Natural killer cell (primary cell): ENCODE results near the gene TBX2. TPM values are rescaled to one million over a fixed set of nuclear protein-coding genes. Genes with fewer than 3 reads are reported as not detected.

Experiments used
- ATAC-seq, 3 donors: fragments of 150-1000 bp in 2 of 3; fragments of 200-7000 bp in 1 of 3; cut with Tn5 transposase; 1 replicate in 1 of 3; 2 replicates in 2 of 3; pipeline ENCODE4 v1.10.0; 2021; ENCODE audit warnings: mild to moderate bottlenecking in 2 of 3, moderate library complexity in 2 of 3
- DNase-seq, 2 donors: peaks; one replicate each; pipeline versions ENCODE4 v3.0.0 to v3.0.0-alpha.2; 2013 to 2021; ENCODE audit warnings: mixed read lengths in 1 of 2
- H3K27ac ChIP-seq: one replicate; pipeline ENCODE4 v1.5.1; 2013; ENCODE audit warnings: mild to moderate bottlenecking, low read length
- H3K27me3 ChIP-seq: one replicate; pipeline ENCODE4 v1.6.1; 2013; ENCODE audit warnings: low read length; ENCODE audit not compliant: control insufficient read depth, insufficient read depth
- H3K36me3 ChIP-seq: one replicate; pipeline ENCODE4 v1.6.1; 2013; ENCODE audit warnings: low read length; ENCODE audit not compliant: control insufficient read depth, insufficient read depth
- H3K4me1 ChIP-seq: one replicate; pipeline ENCODE4 v1.6.1; 2013; ENCODE audit warnings: low read length; ENCODE audit not compliant: control insufficient read depth, insufficient read depth
- H3K4me3 ChIP-seq: one replicate; pipeline ENCODE4 v1.5.1; 2013; ENCODE audit warnings: low read length
- H3K9me3 ChIP-seq: one replicate; pipeline ENCODE4 v1.6.1; 2013; ENCODE audit warnings: low read length; ENCODE audit not compliant: control insufficient read depth, insufficient read depth
- H3K27ac Mint-ChIP-seq, 2 donors: one replicate each; pipeline ENCODE4 v1.8.0; 2022; ENCODE audit warnings: mild to moderate bottlenecking in 2 of 2, mixed read lengths in 2 of 2, moderate library complexity in 1 of 2
- H3K27me3 Mint-ChIP-seq, 2 donors: one replicate each; pipeline ENCODE4 v1.8.0; 2022; ENCODE audit warnings: low read depth in 2 of 2, mixed read lengths in 2 of 2
- H3K36me3 Mint-ChIP-seq: one replicate; pipeline ENCODE4 v1.8.0; 2022; ENCODE audit warnings: mixed read lengths
- H3K4me1 Mint-ChIP-seq, 2 donors: one replicate each; pipeline ENCODE4 v1.8.0; 2022; ENCODE audit warnings: mixed read lengths in 2 of 2
- H3K4me3 Mint-ChIP-seq: one replicate; pipeline ENCODE4 v1.8.0; 2022; ENCODE audit warnings: mild to moderate bottlenecking, moderate library complexity, mixed read lengths
- H3K9me3 Mint-ChIP-seq, 2 donors: one replicate each; pipeline ENCODE4 v1.8.0; 2022; ENCODE audit warnings: mixed read lengths in 2 of 2
- CTCF ChIP-seq: fragments of 200-600 bp; IDR thresholded peaks from one replicate; pipeline ENCODE4 v1.8.0; 2022; ENCODE audit warnings: antibody characterized with exemption
- WGBS: methylation state at CpG from one replicate; pipeline ENCODE4 v1.1.7; 2013; ENCODE audit warnings: missing lambda C conversion rate; ENCODE audit not compliant: insufficient coverage; 5-methylcytosine and 5-hydroxymethylcytosine counted together
- intact Hi-C: fragments of 100-400 bp; cut with micrococcal nuclease; formaldehyde crosslinking; loops from one replicate; pipeline ENCODE4 v1.14.2; 2022
- total RNA-seq, 4 donors: library from RNA; stranded (reverse); fragments of 120-200 nt in 1 of 4; gene quantifications; one replicate each; pipeline versions ENCODE4 v1.2.3 to v1.2.4, GENCODE V29; 2013 to 2022

Gene TBX2
- total RNA-seq, 3 donors from 2014 or later (not counting 1 experiment from before 2014, with no cell fraction given): 0.09 to 0.23 TPM; not detected in 1

- Histone ChIP-seq H3K4me3 (no peak overlapping the region), H3K27ac (no peak overlapping the region), H3K9me3 (no peaks in the 10 kb centered on the region), H3K27me3 (no peaks in the 10 kb centered on the region), H3K36me3 (peaks cover 2% of the 10 kb centered on the region), H3K4me1 (no peaks in the 10 kb centered on the region)
- no peaks in the 10 kb centered on the region for H3K27me3 Mint-ChIP-seq
- H3K4me3 Mint-ChIP-seq: no peak overlapping the region
- H3K9me3 Mint-ChIP-seq: no peaks in the 10 kb centered on the region
- H3K36me3 Mint-ChIP-seq: no peaks in the 10 kb centered on the region
- intact Hi-C loops: no loop called here
- no peak overlapping the region for H3K27ac Mint-ChIP-seq
- WGBS: 93% methylated on average over 8 of the region's 8 CpGs
- no peaks in the 10 kb centered on the region for H3K4me1 Mint-ChIP-seq
- DNase-seq (no peak), ATAC-seq (no peak)
- TF ChIP-seq CTCF: no peak
Measured at GRCh38 chr17:61366076-61366714, 33.4 kb upstream of the TBX2 start.

- no peaks in the 10 kb centered on the region for H3K9me3 ChIP-seq
- Mint-ChIP-seq H3K36me3 (no peaks in the 10 kb centered on the region), H3K4me1 (no peaks in the 10 kb centered on the region), H3K27me3 (no peaks in the 10 kb centered on the region), H3K27ac (no peak overlapping the region), H3K4me3 (no peak overlapping the region), H3K9me3 (no peaks in the 10 kb centered on the region)
- ATAC-seq (no peak), DNase-seq (no peak)
- intact Hi-C loops: no loop called here
- no peak overlapping the region for H3K27ac ChIP-seq
- H3K4me1 ChIP-seq: no peaks in the 10 kb centered on the region
- no peak overlapping the region for H3K4me3 ChIP-seq
- WGBS: 86% methylated on average over 19 of the region's 19 CpGs
- no peaks in the 10 kb centered on the region for H3K27me3 ChIP-seq
- TF ChIP-seq CTCF: no peak
- peaks cover 2% of the 10 kb centered on the region for H3K36me3 ChIP-seq
Measured at GRCh38 chr17:61366715-61367413, 32.8 kb upstream of the TBX2 start.

GRCh38 chr17:61368049-61368831, 31.4 kb upstream of the TBX2 start:
- no peaks in the 10 kb centered on the region for H3K9me3 ChIP-seq
- H3K4me1 ChIP-seq: no peaks in the 10 kb centered on the region
- H3K36me3 Mint-ChIP-seq: no peaks in the 10 kb centered on the region
- H3K4me3 Mint-ChIP-seq: no peak overlapping the region
- TF ChIP-seq CTCF: no peak
- H3K4me3 ChIP-seq: no peak overlapping the region
- intact Hi-C loops: no loop called here
- no peaks in the 10 kb centered on the region for H3K9me3 Mint-ChIP-seq
- no peak overlapping the region for H3K27ac Mint-ChIP-seq
- 93% methylated on average over 27 of the region's 27 CpGs for WGBS
- DNase-seq: no peak
- peaks cover 2% of the 10 kb centered on the region for H3K36me3 ChIP-seq
- no peaks in the 10 kb centered on the region for H3K4me1 Mint-ChIP-seq
- no peak overlapping the region for H3K27ac ChIP-seq
- H3K27me3 Mint-ChIP-seq: no peaks in the 10 kb centered on the region
- no peak for ATAC-seq
- no peaks in the 10 kb centered on the region for H3K27me3 ChIP-seq
